GM21737 (cell line): ENCODE measurements around the gene STAP2.
"Not testable (repeated sequence)": the region's sequence is repeated elsewhere in the genome, so short reads cannot be mapped to it uniquely, and the experiment has no call there.

ENCODE experiments used
- ATAC-seq: cut with Tn5 transposase; IDR thresholded peaks from one replicate; pipeline ENCODE4 v1.9.1; 2021; ENCODE audit warnings: mild to moderate bottlenecking, moderate library complexity; ENCODE audit not compliant: unreplicated experiment

STAP2 gene

DNA sequence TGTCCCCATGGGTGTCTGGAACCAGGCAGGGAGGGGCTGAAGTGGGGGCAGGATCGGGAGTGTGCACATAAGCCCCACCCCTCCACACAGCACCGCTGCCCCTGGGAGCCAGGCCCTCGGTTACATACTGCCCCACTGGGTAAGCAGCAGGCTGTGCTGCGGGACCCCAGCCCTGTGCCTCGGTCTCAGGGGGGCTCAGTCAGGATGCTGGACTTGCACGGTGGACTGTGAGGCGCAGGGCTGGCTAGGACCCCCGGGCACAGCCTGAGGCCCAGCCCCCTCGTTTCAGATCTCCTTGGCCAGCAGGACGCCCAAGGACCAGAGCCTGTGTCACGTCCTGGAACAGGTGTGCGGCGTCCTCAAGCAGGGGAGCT, 21.0 kb upstream of the STAP2 start:
- ATAC-seq, result no peak

DNA sequence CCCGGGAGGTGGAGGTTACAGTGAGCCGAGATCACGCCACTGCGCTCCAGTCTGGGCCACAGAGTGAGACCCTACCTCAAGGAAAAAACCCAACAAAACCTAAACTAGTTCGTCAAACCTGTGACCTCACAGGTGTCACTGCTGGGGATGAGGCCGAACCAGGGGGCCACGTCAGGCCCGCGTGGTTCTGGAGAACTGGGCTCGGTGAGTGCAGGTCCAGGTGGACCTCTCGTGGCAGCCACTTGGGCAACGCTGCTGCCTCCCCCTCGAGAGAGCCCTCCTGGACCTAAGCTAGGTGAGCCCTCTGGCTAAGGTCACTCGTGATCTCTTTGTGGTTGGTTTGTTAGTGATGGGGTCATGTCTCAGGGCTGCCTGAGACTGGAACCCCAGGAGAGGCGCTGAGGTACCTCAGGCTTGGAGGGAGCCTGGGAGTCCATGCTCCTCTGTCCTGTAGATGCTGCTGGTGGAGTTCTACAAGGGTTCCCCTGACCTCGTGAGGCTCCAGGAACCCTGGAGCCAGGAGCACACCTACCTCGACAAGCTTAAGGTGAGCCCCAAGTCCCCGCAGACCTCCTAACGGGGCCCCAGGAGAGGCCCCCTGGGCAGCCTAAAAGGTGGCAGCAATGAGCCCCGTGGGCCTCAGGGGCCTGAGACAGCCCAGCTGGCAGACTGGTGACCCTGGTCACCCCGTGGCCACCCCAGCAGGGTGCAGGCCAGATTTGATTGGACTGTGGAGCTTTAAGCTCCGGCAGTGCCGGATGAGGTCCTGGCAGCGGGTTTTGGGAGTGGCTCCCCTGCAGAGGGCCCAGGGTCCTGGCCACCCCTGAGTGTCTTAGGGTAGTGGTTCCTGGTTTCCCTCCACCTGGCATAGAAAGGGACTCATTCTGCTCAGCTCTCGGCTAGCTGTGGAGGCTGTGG, 20.3 kb upstream of the STAP2 start:
- ATAC-seq, result no peak

DNA sequence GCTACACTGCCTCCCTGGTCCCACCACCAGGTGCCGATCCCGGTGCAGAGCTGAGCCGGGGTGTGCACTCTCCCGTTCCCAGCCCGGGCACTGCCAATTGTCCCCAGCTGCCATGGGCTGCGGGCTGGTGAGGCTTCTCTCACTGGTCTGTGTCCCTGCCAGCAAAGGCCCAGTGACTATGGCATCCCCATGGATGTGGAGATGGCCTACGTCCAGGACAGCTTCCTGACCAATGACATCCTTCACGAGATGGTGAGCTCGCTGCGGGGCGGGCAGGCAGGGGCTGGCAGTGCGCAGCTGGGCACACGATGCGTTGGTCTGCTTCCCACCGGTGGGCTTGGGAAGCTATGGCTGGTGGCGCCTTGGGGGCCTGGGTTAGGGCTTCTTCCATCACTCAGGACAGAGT, 19.3 kb upstream of the STAP2 start:
- no peak for ATAC-seq

DNA sequence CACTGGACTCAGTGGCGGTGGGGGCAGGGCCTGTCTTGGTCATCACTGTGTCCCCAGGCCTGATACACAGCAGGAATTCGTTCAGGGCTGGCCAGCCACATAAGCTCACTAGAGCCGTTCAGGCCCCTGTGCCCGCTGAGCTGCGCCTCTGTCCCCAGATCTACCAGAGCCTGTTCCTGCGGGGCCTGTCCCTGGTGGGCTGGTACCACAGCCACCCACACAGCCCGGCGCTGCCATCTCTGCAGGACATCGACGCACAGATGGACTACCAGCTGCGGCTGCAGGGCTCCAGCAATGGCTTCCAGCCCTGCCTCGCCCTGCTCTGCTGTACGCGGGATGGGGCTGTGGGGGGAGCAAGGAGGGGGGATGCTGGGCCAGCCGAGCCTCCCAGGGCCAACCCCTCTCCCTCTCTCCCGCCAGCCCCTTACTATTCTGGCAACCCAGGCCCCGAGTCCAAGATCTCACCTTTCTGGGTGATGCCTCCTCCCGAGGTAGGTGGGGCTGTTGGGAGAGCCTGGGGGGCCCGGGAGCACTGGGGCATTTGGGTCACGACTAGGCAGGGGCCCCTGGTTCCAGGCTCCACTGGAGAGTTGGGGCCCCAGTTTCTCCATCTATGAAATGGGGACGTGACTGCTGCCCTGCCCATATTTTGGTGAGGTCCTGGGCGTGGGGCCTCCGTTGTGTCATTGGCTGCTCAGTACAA, 18.6 kb upstream of the STAP2 start:
- ATAC-seq, result no peak

DNA sequence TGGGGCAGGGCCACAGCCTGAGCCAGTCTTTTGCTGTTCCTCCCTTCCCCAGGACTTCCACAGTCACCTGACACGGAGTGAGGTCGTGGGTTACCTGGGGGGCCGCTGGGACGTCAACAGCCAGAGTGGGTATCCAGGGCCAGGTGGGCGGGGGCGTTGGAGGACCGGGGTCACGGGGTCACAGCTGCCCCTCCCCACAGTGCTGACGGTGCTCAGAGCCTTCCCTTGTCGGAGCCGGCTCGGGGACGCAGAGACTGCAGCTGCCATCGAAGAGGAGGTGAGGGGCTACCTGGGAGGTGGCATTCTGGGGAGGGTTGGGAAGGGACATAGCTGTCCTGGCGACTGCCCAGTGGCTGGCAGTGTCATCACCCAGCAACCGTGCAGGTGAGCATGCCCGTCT, 16.3 kb upstream of the STAP2 start:
- no peak for ATAC-seq

DNA sequence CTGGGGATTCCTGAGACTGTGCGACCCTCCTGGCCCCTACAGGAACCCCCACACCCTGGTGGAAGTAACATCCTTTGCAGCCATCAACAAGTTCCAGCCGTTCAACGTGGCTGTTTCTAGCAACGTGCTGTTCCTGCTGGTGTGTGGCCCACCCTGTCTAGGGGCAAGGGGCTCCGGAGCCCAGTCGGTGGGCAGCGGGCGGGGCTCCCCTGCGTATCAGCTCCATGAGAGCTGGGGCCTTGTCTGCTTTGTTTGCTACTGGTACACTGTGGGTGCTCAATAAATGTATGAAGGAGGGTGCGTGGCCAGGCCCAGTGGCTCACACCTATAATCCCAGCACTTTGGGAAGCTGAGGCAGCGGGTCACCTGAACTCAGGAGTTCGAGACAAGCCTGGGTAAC, 15.7 kb upstream of the STAP2 start:
- ATAC-seq, result no peak

DNA sequence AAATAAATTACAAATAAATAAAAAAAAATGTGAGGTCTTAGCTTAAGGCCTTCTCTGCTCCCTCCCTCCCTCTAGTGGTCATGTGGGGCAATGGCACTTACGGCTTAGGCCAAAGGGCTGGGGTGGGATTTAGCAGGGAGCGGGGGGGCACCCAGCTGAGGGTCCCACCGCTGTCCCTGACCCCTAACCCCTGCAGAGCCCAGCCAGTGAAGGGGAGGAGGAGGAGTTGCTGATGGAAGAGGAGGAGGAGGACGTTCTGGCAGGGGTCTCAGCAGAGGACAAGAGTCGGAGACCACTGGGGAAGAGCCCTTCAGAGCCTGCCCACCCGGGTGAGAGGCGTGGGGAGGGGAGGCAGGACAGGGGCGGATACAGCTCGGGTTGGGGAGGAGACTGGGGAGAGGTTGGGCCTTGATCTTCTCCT, 14.1 kb upstream of the STAP2 start:
- no peak for ATAC-seq

DNA sequence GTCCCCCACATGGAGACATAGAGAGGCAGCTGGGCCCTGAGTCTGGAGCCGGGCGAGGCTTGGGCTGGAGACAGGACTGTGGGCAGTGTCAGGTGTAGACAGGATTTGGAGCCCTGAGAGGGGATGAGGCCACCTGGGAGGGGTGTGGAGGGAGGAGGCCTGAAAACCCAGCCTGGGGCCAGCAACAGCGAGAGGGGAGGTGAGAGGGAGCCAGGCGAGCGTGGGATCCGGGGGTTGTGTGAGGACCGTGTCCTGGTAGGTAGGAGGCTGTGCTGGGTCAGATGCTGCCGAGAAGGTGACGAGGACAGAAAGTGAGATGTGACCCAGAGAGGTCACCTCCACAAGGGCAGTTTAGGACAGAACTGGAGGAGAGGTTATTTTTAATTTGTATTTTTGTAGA, 12.1 kb upstream of the STAP2 start:
- ATAC-seq, result no peak

DNA sequence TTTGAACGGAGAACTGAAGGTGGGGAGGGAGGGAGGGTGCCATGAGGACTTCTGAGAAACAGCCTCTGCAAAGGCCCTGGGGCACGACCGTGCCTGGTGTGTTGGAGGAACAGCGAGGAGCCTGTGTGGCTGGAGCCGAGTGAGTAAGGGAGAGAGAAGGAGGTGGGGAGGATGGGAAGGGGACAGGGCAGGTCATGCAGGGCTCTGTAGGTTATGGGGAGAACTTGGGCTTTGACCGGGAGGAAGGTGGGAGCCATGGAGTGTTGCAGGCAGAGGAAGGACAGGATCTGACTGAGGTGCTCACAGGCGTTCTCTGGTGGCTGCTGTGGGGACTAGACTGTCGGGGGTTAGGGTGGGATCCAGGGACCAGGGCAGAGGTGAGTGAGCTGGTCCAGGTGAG, 11.5 kb upstream of the STAP2 start:
- ATAC-seq, result no peak

DNA sequence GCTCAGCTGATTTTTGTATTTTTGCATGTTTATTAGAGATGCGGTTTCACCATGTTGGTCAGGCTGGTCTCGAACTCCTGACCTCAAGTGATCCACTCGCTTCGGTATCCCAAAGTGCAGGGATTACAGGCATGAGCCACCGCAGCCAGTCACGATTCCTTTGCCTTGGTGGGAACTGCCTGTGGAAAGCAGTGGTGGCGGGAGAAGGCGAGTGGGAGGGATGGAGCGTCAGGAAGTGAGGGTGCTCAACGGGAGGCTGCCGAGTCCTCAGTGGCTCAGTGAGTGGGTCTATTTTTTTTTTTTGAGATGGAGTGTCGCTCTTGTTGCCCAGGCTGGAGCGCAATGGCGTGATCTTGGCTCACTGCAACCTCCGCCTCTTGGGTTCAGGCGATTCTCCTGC, 10.6 kb upstream of the STAP2 start:
- ATAC-seq, result not testable (repeated sequence)

DNA sequence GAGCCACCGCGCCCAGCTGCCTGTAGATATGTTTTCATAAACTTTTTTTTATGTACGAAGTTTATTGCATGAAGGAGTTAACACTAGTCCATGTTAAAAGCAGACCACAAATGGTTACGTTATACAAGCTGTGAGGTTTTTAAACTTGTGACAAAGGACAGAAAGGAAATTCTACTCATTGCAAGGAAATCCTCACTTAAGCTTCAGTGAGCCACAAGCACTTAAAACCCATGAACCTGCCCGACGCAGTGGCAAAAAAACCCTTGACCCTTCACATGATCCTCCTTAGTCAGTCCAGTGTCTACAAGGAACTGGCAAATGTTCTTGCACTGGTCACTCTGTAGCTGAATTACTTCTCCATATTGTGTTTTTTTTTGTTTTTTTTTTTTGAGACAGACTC, 8.9 kb upstream of the STAP2 start:
- no peak for ATAC-seq

DNA sequence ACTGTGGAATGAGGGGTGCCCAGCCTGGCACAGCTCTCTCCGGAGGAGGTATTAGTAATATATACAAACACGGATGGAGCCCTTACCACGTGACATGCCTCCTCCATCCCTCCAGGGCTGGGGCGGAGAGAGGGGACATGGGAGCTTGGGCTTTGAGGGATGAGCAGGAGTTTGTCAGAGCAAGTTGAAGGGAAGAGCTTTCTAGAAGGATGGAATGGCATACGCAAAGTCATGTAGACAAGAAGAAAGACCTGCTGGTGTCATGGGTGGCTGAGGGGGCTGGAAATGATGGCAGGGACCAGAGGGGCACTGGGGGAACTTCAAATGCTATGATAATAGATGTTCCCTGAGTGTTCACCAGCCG, 7.4 kb upstream of the STAP2 start:
- no peak for ATAC-seq

DNA sequence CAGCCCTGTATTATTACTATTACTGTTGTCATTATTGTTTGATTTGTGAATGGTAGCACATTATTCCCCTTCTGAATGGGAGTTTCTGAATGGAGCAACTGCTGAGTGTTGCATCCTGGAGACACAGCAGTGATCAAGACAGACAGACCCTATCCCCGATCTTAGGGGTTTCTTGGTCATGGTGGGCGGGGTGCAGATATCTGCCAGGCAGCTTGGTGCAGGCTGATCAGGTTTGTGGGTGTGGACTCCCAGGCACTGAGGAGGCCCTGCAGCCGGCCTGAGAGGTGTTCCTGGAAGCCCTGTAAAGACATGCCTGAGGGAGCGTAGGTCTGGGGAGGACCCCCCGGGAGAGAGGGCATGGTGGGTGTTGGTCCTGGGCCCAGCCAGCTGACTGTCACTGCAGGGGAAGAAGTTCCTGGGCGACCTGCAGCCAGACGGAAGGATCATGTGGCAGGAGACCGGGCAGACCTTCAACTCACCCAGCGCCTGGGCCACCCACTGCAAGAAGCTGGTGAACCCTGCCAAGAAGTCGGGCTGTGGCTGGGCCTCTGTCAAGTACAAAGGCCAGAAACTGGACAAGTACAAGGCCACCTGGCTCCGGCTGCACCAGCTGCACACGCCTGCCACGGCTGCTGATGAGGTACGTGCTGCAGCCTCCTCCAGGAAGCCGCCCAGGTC, 6.9 kb upstream of the STAP2 start:
- ATAC-seq, result no peak

DNA sequence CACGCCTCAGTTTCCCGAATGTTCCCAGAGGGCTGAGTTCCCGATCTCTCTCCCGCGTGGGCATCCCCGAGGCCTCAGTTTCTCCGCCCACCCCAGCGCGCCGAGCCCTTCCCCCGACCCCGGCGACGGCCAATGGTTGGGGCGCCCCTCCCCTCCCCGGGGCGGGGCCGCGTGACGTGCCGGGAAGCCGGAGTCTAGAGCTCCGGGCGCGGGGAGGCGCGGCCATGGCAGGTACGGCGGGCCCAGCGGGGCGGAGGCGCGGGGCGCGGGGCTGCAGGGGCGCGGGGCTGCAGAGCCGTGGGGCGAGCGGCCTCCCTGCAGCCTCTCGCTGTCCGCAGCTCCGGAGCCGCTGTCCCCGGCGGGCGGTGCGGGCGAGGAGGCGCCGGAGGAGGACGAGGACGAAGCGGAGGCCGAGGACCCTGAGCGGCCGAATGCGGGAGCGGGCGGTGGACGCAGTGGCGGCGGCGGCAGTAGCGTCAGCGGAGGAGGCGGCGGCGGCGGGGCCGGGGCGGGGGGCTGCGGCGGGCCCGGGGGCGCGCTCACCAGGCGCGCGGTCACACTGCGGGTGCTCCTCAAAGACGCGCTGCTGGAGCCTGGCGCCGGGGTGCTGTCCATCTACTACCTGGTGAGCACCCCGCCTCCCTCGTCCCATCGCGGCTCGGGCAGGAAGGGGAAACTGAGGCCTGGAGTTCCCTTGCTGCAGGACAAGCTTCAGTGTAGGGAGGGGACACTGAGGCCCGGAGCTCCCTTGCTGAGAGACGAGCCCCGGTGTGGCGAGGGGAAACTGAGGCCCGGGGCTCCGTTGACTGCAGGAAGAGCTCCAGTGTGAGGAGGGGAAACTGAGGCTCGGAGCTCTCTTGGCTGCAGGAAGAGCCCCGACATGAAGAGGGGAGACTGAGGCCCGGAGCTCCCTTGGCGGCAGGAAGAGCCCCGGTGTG, 5.0 kb upstream of the STAP2 start, which contains the start of gene MPND:
Gene MPND, plus strand, starts transcription at position 193 of the 938 bp plus-strand sequence. Its CDS starts 32 bp downstream, at position 225.
- ATAC-seq, result peak; percentile 47

DNA sequence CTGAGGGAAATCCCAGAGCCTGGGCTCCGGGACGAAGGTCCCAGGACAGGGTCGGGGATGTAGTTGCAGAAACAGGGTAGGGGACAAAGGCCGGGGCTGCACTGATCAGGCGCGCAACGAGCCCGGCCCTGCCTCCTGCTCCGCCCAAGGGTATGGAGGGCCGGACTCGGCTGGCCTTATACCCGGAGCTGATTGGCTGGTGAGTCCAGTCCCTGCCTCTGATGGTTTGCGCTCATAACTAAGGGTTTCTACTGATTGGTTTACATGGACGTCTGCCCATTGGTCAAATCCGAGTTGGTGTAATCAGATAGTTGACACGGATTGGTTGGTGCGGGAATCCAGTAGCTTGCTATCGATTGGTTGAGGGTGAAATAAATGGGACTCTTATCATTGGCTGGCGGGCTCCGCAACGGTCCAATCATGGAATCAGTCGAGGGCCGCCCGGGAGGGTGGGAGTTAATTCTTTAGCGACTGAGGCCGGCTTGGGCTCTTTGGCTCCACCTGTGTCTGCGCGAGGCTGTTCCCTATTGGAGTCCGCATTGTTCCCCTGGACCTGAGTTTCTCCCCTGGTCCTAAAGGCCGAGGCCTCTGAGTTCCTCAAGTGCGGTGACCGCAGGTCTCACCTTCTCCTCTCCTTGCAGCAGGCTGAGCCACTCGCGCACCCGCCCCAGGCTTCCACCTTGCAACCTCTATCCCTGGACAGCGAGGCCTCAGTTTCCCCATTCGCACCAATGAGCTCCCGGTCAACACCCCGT, 4.2 kb upstream of the STAP2 start:
- peak; percentile 90 for ATAC-seq

DNA sequence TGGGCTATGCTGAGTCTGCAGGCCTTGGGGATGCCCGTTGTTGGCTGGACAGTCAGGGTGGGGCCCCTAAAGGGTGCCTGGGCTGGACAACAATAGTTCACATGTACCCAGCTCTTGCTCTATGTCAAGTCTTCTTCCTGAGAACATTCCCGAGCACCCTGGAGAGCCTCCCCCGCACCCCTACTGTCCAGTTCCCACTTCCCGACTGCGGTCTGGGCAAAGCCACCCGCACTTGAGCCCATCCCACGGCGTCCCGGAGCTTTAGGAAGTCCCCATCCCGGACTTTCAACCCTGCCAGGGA, 3.6 kb upstream of the STAP2 start:
- no peak for ATAC-seq

DNA sequence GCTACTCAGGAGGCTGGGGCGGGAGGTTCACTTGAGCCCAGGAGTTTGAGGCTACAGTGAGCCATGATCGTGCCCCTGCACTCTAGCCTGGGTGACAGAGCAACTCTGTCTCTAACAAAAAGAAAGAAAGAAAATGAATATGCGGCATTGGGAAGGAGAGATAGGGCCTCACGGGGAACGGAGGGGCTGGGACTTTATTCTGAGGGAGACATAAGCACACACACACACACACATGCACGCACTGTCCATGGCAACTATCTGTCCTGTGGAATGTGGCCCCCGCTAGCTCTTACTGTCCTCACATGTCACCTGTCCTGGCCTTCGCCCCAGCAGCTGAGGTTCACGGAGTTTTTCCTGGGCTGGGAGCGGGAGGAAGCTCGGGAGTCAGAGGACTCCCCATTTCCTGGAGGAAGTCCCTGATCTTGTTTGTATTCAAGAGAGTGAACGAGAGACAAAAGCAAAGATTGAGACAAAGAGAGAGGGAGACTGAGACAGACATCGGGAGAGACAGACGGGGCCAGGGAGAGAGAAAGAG, 654 bp downstream of the STAP2 start:
- no peak for ATAC-seq

DNA sequence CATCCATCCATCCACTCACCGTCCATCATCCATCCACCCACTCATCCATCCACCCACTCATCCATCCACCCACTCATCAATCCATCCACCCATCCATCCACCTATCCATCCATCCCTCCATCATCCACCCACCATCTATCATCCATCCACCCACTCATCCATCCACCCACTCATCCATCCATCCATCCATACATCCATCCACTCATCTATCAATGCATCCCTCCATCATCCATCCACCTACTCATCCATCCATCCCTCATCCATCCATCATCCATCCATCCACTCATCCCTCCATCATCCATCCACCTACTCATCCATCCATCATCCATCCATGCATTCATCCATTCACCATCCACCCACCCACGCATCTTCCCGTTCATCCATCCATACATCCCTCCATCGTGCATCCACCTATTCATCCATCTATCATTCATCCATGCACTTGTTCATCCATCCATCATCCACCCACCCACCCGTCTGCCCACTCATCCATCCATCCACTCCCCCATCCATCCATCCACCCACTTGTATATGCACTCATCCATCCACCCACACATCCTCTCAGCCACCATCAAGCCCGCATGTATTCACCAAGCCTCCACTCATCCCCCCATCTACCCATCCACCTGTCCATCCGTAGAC, 3.6 kb downstream of the STAP2 start:
- ATAC-seq, result no peak

DNA sequence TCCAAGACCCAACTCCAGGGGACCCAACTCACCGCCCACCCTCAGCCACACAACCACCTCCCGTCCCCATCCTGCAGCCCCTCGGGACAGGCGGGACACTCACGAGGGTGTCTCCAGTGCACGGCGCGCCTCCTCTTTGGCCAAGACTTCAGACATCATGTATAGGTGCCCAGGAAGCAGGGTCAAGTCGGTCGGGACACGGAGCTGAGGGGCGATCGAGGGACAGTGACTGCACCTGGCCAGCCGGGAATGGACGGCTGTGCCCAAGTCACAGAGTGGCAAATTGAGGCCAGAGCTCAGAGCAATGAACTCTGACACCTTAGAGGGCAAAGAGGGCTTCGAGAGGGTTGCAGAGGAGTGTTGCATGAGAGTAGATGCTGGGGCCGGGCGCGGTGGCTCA, 8.8 kb downstream of the STAP2 start:
- ATAC-seq, result no peak
